ENCODE data around the gene TTLL7. TPM values are rescaled to one million over a fixed set of nuclear protein-coding genes. Genes with fewer than 3 reads are reported as not detected.

The TTLL7 gene
- total and polyA plus RNA-seq, 9 of the 15 experiments (the other 6 are each of a cell fraction or from before 2014, with no cell fraction given) = 0.63 to 2.6 (median 1.7) TPM

DNA sequence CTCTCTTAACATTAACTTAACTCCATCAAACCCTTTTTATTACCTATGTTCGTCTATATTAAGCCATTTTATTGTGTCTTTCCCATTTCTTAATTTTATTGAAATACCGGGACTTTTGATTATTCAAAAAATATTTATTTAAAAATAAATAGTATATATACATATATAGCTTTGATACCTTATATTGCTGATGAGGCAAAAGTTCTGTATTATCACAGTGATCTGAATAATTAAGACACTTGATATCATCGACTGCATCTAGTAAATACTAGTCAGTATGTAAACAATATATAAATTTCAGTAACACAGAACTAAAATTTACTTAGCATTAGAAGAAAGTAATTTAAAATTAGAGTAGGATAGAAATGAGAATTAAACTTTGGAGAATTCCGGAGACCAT is 22.0 kb downstream of the TTLL7 start:
- no peak overlapping the region for H3K9ac ChIP-seq (ENCODE audit: insufficient read depth in 1 of 2, low read depth in 2 of 2, low read length in 2 of 2)
- intact Hi-C loops (cut with micrococcal nuclease) (no loop called here), in situ Hi-C loops (cut with MboI) (no loop called here)
- CTCF ChIA-PET (ENCODE audit: low intra/inter-chr PET ratio) = no interaction called here
- no peaks in the 10 kb centered on the region for H3K79me2 ChIP-seq (ENCODE audit: control insufficient read depth, insufficient read depth, low read length)
- ATAC-seq = no peak
- FAIRE-seq = no peak
- no TSS peak for BruUV-seq (replicated peaks)
- no peaks in the 10 kb centered on the region for H3K4me1 ChIP-seq (replicated peaks in 1 of 2; ENCODE audit: control insufficient read depth in 2 of 2, insufficient read depth in 2 of 2, low read length in 2 of 2)
- H2AFZ ChIP-seq (ENCODE audit: low read depth, low read length) = no peak overlapping the region
- POLR2A ChIA-PET = no interaction called here
- peak; percentile 51; the same call in 1 of the 2 replicates for TF ChIP-seq MAFF (IDR thresholded peaks at IDR 0.05; ENCODE audit: low read length)
- TF ChIP-seq SRSF3 (IDR thresholded peaks at IDR 0.05; ENCODE audit: insufficient read depth, low read length) = no peak
- TF ChIP-seq, protein P1, sequence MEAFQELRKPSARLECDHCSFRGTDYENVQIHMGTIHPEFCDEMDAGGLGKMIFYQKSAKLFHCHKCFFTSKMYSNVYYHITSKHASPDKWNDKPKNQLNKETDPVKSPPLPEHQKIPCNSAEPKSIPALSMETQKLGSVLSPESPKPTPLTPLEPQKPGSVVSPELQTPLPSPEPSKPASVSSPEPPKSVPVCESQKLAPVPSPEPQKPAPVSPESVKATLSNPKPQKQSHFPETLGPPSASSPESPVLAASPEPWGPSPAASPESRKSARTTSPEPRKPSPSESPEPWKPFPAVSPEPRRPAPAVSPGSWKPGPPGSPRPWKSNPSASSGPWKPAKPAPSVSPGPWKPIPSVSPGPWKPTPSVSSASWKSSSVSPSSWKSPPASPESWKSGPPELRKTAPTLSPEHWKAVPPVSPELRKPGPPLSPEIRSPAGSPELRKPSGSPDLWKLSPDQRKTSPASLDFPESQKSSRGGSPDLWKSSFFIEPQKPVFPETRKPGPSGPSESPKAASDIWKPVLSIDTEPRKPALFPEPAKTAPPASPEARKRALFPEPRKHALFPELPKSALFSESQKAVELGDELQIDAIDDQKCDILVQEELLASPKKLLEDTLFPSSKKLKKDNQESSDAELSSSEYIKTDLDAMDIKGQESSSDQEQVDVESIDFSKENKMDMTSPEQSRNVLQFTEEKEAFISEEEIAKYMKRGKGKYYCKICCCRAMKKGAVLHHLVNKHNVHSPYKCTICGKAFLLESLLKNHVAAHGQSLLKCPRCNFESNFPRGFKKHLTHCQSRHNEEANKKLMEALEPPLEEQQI (IDR thresholded peaks at IDR 0.05) = no peak
- TF ChIP-seq MAFG (tag; conservative IDR thresholded peaks at IDR 0.05) = peak; percentile 57
- TF ChIP-seq C11orf30 (IDR thresholded peaks at IDR 0.05; ENCODE audit: low read depth) = peak; percentile 68
- peak; percentile 86 for TF ChIP-seq ZNF316 (IDR thresholded peaks at IDR 0.05)
- TF ChIP-seq MAFK (IDR thresholded peaks at IDR 0.05; ENCODE audit: low read length) = peak; percentile 45; the same call in 1 of the 2 replicates
- WGBS (ENCODE audit: insufficient coverage, low coverage, missing lambda C conversion rate) = 18% methylated on average over 4 of the region's 4 CpGs
- H3K4me2 ChIP-seq (ENCODE audit: insufficient read depth, low read length) = no peak overlapping the region
- H3K27ac ChIP-seq (ENCODE audit: extremely low read depth, low read depth, low read length) = no peak overlapping the region
- no peak for DNase-seq (ENCODE audit: extremely low read depth in 1 of 4, low spot score in 3 of 4)
- H3K9me1 ChIP-seq (ENCODE audit: control insufficient read depth, insufficient read depth, low read length) = no peaks in the 10 kb centered on the region
- H3K27me3 ChIP-seq (ENCODE audit: control insufficient read depth in 2 of 2, insufficient read depth in 2 of 2, low read length in 2 of 2) = no peaks in the 10 kb centered on the region
- no peaks in the 10 kb centered on the region for H4K20me1 ChIP-seq (replicated peaks; ENCODE audit: control insufficient read depth, insufficient read depth, low read length)
- no peaks in the 10 kb centered on the region for H3K36me3 ChIP-seq (ENCODE audit: control insufficient read depth, insufficient read depth, low read length)
- H3K9me3 ChIP-seq (replicated peaks; ENCODE audit: control insufficient read depth, insufficient read depth, low read depth, low read length) = no peaks in the 10 kb centered on the region
- no peak overlapping the region for H3K4me3 ChIP-seq
